Liver (tissue), 9 donors: ENCODE results near the gene HOXC6. TPM values are rescaled to one million over a fixed set of nuclear protein-coding genes. Genes with fewer than 3 reads are reported as not detected.

Experiments used
- DNase-seq: peaks from one replicate; pipeline ENCODE4 v3.0.0-alpha.2; 2017; ENCODE audit warnings: low spot score
- H3K27ac ChIP-seq, 2 donors: one replicate each; pipeline ENCODE4 v1.7.0; 2013; ENCODE audit warnings: inconsistent platforms in 2 of 2, low read length in 2 of 2, control low read depth in 1 of 2, low read depth in 1 of 2, mild to moderate bottlenecking in 1 of 2
- H3K27me3 ChIP-seq, 4 donors: one replicate each; pipeline versions ENCODE4 v1.6.1 to v1.7.0; 2013; ENCODE audit warnings: low read length in 3 of 4, inconsistent platforms in 1 of 4, mild to moderate bottlenecking in 1 of 4, moderate library complexity in 1 of 4; ENCODE audit not compliant: control insufficient read depth in 4 of 4, insufficient read depth in 4 of 4
- H3K36me3 ChIP-seq, 4 donors: one replicate each; pipeline versions ENCODE4 v1.6.1 to v1.7.0; 2013; ENCODE audit warnings: low read length in 3 of 4, mild to moderate bottlenecking in 3 of 4, low read depth in 1 of 4, moderate library complexity in 1 of 4; ENCODE audit not compliant: control insufficient read depth in 4 of 4, insufficient read depth in 3 of 4
- H3K4me1 ChIP-seq, 4 donors: one replicate each; pipeline versions ENCODE4 v1.6.1 to v1.7.0; 2013; ENCODE audit warnings: low read length in 3 of 4, mild to moderate bottlenecking in 3 of 4, moderate library complexity in 1 of 4; ENCODE audit not compliant: control insufficient read depth in 4 of 4, insufficient read depth in 4 of 4
- H3K4me3 ChIP-seq, 3 donors: one replicate each; pipeline versions ENCODE4 v1.6.1 to v1.7.0; 2013; ENCODE audit warnings: low read length in 3 of 3, control low read depth in 1 of 3, low read depth in 1 of 3, mild to moderate bottlenecking in 1 of 3
- H3K9ac ChIP-seq, 2 donors: one replicate each; pipeline ENCODE4 v1.7.0; 2013; ENCODE audit warnings: low read length in 2 of 2, mild to moderate bottlenecking in 2 of 2, moderate library complexity in 2 of 2, control low read depth in 1 of 2, low read depth in 1 of 2
- H3K9me3 ChIP-seq, 4 donors: one replicate each; pipeline versions ENCODE4 v1.6.1 to v1.7.0; 2013; ENCODE audit warnings: low read length in 3 of 4; ENCODE audit not compliant: control insufficient read depth in 4 of 4
- EGR1 ChIP-seq, 2 donors: IDR thresholded peaks; 2 replicates each; pipeline ENCODE4 v1.6.1; 2016 to 2018; ENCODE audit warnings: antibody characterized with exemption in 2 of 2, low read depth in 2 of 2
- FOXA1 ChIP-seq: IDR thresholded peaks from 2 replicates; pipeline ENCODE4 v1.6.1; 2016; ENCODE audit warnings: antibody characterized with exemption
- FOXA2 ChIP-seq: IDR thresholded peaks from 2 replicates; pipeline ENCODE4 v1.6.1; 2016; ENCODE audit warnings: antibody characterized with exemption
- GABPA ChIP-seq, 2 donors: IDR thresholded peaks in 1 of 2; conservative IDR thresholded peaks in 1 of 2; 2 replicates each; pipeline ENCODE4 v1.6.1; 2016; ENCODE audit warnings: antibody characterized with exemption in 2 of 2, mild to moderate bottlenecking in 1 of 2, moderate library complexity in 1 of 2
- HNF4A ChIP-seq, 2 donors: conservative IDR thresholded peaks; 2 replicates each; pipeline ENCODE4 v1.6.1; 2016; ENCODE audit warnings: antibody characterized with exemption in 2 of 2, mild to moderate bottlenecking in 2 of 2
- HNF4G ChIP-seq: IDR thresholded peaks from 2 replicates; pipeline ENCODE4 v1.6.1; 2016; ENCODE audit warnings: antibody characterized with exemption
- JUND ChIP-seq, 2 donors: IDR thresholded peaks; 2 replicates each; pipeline ENCODE4 v1.6.1; 2016; ENCODE audit warnings: antibody characterized with exemption in 2 of 2
- NR2F2 ChIP-seq: IDR thresholded peaks from 2 replicates; pipeline ENCODE4 v1.6.1; 2016; ENCODE audit warnings: antibody characterized with exemption
- RAD21 ChIP-seq, 2 donors: IDR thresholded peaks; 2 replicates each; pipeline ENCODE4 v1.6.1; 2016; ENCODE audit warnings: antibody characterized with exemption in 2 of 2, mild to moderate bottlenecking in 2 of 2
- SP1 ChIP-seq: IDR thresholded peaks from 2 replicates; pipeline ENCODE4 v1.6.1; 2018; ENCODE audit warnings: antibody characterized with exemption, mild to moderate bottlenecking
- TAF1 ChIP-seq: conservative IDR thresholded peaks from 2 replicates; pipeline ENCODE4 v1.6.1; 2016; ENCODE audit warnings: antibody characterized with exemption, mild to moderate bottlenecking
- YY1 ChIP-seq: IDR thresholded peaks from 2 replicates; pipeline ENCODE4 v1.6.1; 2016; ENCODE audit warnings: antibody characterized with exemption, mild to moderate bottlenecking
- ZBTB33 ChIP-seq: IDR thresholded peaks from 2 replicates; pipeline ENCODE4 v1.6.1; 2016; ENCODE audit warnings: antibody characterized with exemption
- WGBS: extraction: QIAGEN DNeasy Blood & Tissue Kit; methylation state at CpG from one replicate; pipeline ENCODE4 v1.1.7; 2013; 5-methylcytosine and 5-hydroxymethylcytosine counted together
- polyA plus RNA-seq, 2 donors: library from polyadenylated mRNA; stranded (reverse) in 1 of 2; unstranded in 1 of 2; fragments of 200-250 nt in 1 of 2; fragments of >200 nt in 1 of 2; fragmentation: Nextera tagmentation in 1 of 2; extraction: Ambion mirVana in 1 of 2; gene quantifications; one replicate each; pipeline versions ENCODE4 v1.2.1 to v1.2.3, GENCODE V29; 2013 to 2015
- total RNA-seq, 2 donors: library from RNA; depleted of rRNA; stranded (reverse); fragments of >200 nt; gene quantifications; one replicate each; pipeline ENCODE4 v1.2.3, GENCODE V29; 2014
- TF ChIP-seq, protein P1 (sequence below): fragments of 150-350 bp; IDR thresholded peaks from 2 replicates; pipeline ENCODE4 v1.5.1; 2017; ENCODE audit warnings: improper control_type of control experiment, low read depth, low read length; ENCODE audit not compliant: missing input control
- TF ChIP-seq, protein P2 (sequence below): IDR thresholded peaks from 2 replicates; pipeline ENCODE4 v1.6.1; 2016; ENCODE audit warnings: antibody characterized with exemption
- TF ChIP-seq, protein P3 (sequence below): IDR thresholded peaks from 2 replicates; pipeline ENCODE4 v1.6.1; 2016; ENCODE audit warnings: antibody characterized with exemption, mild to moderate bottlenecking
- donor health status: healthy.
- donor health status: healthy.
- donor health status: healthy.
- donor health status: healthy.
- donor health status: healthy.

The HOXC6 gene
- total and polyA plus RNA-seq, 4 donors, result 0.33 TPM; not detected in 3

GRCh38 chr12:54034785-54035310 lies 6.6 kb downstream of the HOXC6 start:
- Histone ChIP-seq H3K9me3 (peaks cover 0 to 3% (median 0%) of the 10 kb centered on the region in 4 donors), H3K36me3 (no peaks in the 10 kb centered on the region), H3K9ac (no peak overlapping the region), H3K27ac (no peak overlapping the region), H3K27me3 (peaks cover 10 to 35% (median 17%) of the 10 kb centered on the region in 4 donors), H3K4me1 (peaks cover 0 to 14% (median 2%) of the 10 kb centered on the region in 4 donors), H3K4me3 (no peak overlapping the region)
- DNase-seq, result no peak
- WGBS, result 28% methylated on average over 22 of the region's 22 CpGs
- TF ChIP-seq NR2F2, result no peak
- TF ChIP-seq TAF1, result no peak
- no peak for TF ChIP-seq YY1
- no peak for TF ChIP-seq RAD21 (IDR thresholded peaks at IDR 0.05)
- TF ChIP-seq EGR1 (IDR thresholded peaks at IDR 0.05; ENCODE audit: low read depth in 2 of 2), result no peak
- no peak for TF ChIP-seq HNF4G
- TF ChIP-seq HNF4A (conservative IDR thresholded peaks at IDR 0.05), result no peak
- no peak for TF ChIP-seq GABPA (IDR thresholded peaks at IDR 0.05 in 1 of 2, conservative IDR thresholded peaks at IDR 0.05 in 1 of 2)
- TF ChIP-seq JUND (IDR thresholded peaks at IDR 0.05), result no peak
- no peak for TF ChIP-seq FOXA2
- TF ChIP-seq SP1, result no peak
- TF ChIP-seq ZBTB33, result no peak
- TF ChIP-seq FOXA1, result no peak

- Histone ChIP-seq H3K4me1 (peaks cover 0 to 14% (median 2%) of the 10 kb centered on the region in 4 donors), H3K9me3 (peaks cover 0 to 3% (median 0%) of the 10 kb centered on the region in 4 donors), H3K4me3 (no peak overlapping the region), H3K27ac (no peak overlapping the region), H3K27me3 (peaks cover 8 to 37% (median 14%) of the 10 kb centered on the region in 4 donors), H3K36me3 (no peaks in the 10 kb centered on the region), H3K9ac (no peak overlapping the region)
- TF ChIP-seq HNF4A (conservative IDR thresholded peaks at IDR 0.05) (no peak), SP1 (no peak), YY1 (no peak), RAD21 (IDR thresholded peaks at IDR 0.05) (no peak), FOXA2 (no peak), EGR1 (IDR thresholded peaks at IDR 0.05; ENCODE audit: low read depth in 2 of 2) (no peak), NR2F2 (no peak), GABPA (IDR thresholded peaks at IDR 0.05 in 1 of 2, conservative IDR thresholded peaks at IDR 0.05 in 1 of 2) (no peak)
- TF ChIP-seq, protein P1, sequence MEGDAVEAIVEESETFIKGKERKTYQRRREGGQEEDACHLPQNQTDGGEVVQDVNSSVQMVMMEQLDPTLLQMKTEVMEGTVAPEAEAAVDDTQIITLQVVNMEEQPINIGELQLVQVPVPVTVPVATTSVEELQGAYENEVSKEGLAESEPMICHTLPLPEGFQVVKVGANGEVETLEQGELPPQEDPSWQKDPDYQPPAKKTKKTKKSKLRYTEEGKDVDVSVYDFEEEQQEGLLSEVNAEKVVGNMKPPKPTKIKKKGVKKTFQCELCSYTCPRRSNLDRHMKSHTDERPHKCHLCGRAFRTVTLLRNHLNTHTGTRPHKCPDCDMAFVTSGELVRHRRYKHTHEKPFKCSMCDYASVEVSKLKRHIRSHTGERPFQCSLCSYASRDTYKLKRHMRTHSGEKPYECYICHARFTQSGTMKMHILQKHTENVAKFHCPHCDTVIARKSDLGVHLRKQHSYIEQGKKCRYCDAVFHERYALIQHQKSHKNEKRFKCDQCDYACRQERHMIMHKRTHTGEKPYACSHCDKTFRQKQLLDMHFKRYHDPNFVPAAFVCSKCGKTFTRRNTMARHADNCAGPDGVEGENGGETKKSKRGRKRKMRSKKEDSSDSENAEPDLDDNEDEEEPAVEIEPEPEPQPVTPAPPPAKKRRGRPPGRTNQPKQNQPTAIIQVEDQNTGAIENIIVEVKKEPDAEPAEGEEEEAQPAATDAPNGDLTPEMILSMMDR, result no peak
- TF ChIP-seq, protein P2, sequence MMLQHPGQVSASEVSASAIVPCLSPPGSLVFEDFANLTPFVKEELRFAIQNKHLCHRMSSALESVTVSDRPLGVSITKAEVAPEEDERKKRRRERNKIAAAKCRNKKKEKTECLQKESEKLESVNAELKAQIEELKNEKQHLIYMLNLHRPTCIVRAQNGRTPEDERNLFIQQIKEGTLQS, result no peak
- TF ChIP-seq, protein P3, sequence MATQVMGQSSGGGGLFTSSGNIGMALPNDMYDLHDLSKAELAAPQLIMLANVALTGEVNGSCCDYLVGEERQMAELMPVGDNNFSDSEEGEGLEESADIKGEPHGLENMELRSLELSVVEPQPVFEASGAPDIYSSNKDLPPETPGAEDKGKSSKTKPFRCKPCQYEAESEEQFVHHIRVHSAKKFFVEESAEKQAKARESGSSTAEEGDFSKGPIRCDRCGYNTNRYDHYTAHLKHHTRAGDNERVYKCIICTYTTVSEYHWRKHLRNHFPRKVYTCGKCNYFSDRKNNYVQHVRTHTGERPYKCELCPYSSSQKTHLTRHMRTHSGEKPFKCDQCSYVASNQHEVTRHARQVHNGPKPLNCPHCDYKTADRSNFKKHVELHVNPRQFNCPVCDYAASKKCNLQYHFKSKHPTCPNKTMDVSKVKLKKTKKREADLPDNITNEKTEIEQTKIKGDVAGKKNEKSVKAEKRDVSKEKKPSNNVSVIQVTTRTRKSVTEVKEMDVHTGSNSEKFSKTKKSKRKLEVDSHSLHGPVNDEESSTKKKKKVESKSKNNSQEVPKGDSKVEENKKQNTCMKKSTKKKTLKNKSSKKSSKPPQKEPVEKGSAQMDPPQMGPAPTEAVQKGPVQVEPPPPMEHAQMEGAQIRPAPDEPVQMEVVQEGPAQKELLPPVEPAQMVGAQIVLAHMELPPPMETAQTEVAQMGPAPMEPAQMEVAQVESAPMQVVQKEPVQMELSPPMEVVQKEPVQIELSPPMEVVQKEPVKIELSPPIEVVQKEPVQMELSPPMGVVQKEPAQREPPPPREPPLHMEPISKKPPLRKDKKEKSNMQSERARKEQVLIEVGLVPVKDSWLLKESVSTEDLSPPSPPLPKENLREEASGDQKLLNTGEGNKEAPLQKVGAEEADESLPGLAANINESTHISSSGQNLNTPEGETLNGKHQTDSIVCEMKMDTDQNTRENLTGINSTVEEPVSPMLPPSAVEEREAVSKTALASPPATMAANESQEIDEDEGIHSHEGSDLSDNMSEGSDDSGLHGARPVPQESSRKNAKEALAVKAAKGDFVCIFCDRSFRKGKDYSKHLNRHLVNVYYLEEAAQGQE, result no peak
- WGBS, result 72% methylated on average over 6 of the region's 6 CpGs
- no peak for DNase-seq
Observed at GRCh38 chr12:54035568-54036264, 7.5 kb downstream of the HOXC6 start.
